Measurements from ENCODE around the gene NOTCH3. TPM values are rescaled to one million over a fixed set of nuclear protein-coding genes. Genes with fewer than 3 reads are reported as not detected.

The NOTCH3 gene
- total RNA-seq, 2 donors from 2014 or later, result 140 to 171 TPM

DNA sequence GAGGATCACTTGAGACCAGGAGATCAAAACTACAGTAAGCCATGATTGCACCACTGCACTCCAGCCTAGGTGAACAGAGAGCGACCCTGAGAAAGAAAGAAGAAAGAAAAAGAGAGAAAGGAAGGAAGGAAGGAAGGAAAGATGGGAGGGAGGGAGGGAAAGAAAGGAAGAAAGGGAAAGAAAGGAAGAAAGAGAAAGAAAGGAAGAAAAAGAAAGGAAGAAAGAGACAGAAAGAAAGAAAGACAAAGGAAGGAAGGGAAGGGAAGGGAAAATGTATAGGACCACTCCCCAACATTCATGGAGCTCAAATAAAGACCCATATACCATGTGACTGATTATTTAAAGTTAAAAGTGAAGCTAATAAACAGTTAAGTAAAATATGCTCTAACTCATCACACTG, 53.7 kb downstream of the NOTCH3 start:
- Histone ChIP-seq H3K9ac (ENCODE audit: extremely low read depth, low read length, poor library complexity, severe bottlenecking) (no peak overlapping the region), H3K9me3 (ENCODE audit: control insufficient read depth, low read length) (no peaks in the 10 kb centered on the region), H3K27ac (ENCODE audit: low read depth, low read length) (no peak overlapping the region), H3K36me3 (ENCODE audit: control insufficient read depth, insufficient read depth, low read length) (no peaks in the 10 kb centered on the region), H3K4me1 (ENCODE audit: control insufficient read depth, insufficient read depth, low read length) (no peaks in the 10 kb centered on the region), H3K27me3 (ENCODE audit: control insufficient read depth, insufficient read depth, low read length, poor library complexity, severe bottlenecking) (no peaks in the 10 kb centered on the region), H3K4me3 (ENCODE audit: low read length) (no peak overlapping the region)
- no peak for DNase-seq
- no peaks in the 10 kb centered on the region for H3K4me1 Mint-ChIP-seq
- H3K9me3 Mint-ChIP-seq, result no peaks in the 10 kb centered on the region
- TF ChIP-seq CTCF (conservative IDR thresholded peaks at IDR 0.05), result no peak
- H3K4me3 Mint-ChIP-seq, result no peak overlapping the region
- H3K36me3 Mint-ChIP-seq (ENCODE audit: low read depth), result no peaks in the 10 kb centered on the region
- peaks cover 10% of the 10 kb centered on the region for H3K27me3 Mint-ChIP-seq (ENCODE audit: insufficient read depth)
- no peak overlapping the region for H3K27ac Mint-ChIP-seq
- WGBS, 2 experiments (ENCODE audit: insufficient coverage in 1 of 2, insufficient read length in 1 of 2), result 96 to 100% methylated on average over 1 of the region's 1 CpG

GRCh38 chr19:15144046-15144646, 56.6 kb downstream of the NOTCH3 start:
- Histone ChIP-seq H3K27me3 (ENCODE audit: control insufficient read depth, insufficient read depth, low read length, poor library complexity, severe bottlenecking) (no peaks in the 10 kb centered on the region), H3K36me3 (ENCODE audit: control insufficient read depth, insufficient read depth, low read length) (no peaks in the 10 kb centered on the region), H3K9me3 (ENCODE audit: control insufficient read depth, low read length) (no peaks in the 10 kb centered on the region), H3K27ac (ENCODE audit: low read depth, low read length) (no peak overlapping the region), H3K9ac (ENCODE audit: extremely low read depth, low read length, poor library complexity, severe bottlenecking) (no peak overlapping the region), H3K4me3 (ENCODE audit: low read length) (no peak overlapping the region), H3K4me1 (ENCODE audit: control insufficient read depth, insufficient read depth, low read length) (no peaks in the 10 kb centered on the region)
- Mint-ChIP-seq H3K4me1 (no peaks in the 10 kb centered on the region), H3K9me3 (peaks cover 10% of the 10 kb centered on the region), H3K27me3 (ENCODE audit: insufficient read depth) (peaks cover 16% of the 10 kb centered on the region), H3K27ac (no peak overlapping the region), H3K4me3 (no peak overlapping the region), H3K36me3 (ENCODE audit: low read depth) (no peaks in the 10 kb centered on the region)
- WGBS, 2 experiments (ENCODE audit: insufficient coverage in 1 of 2, insufficient read length in 1 of 2), result 71 to 81% methylated on average over 1 of the region's 1 CpG
- peak; percentile 11 for DNase-seq
- no peak for TF ChIP-seq CTCF (conservative IDR thresholded peaks at IDR 0.05)

DNA sequence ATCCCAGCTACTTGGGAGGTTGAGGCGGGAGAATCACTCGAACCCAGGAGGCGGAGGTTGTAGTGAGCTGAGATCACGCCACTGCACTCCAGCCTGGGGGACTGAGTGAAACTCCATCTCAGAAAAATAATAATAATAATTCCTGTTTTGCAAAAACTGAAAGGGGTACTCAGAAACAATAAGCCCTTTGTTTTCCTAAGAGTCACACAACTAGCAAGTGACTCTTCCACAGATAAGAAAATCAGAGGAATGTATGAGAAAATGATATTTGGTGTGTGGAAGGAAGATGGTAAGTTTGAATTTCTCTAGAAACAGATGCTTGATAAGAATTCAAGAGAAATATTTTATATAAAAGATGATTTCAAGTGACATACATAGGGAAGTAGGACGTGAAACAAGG, 58.5 kb downstream of the NOTCH3 start:
- Histone ChIP-seq H3K36me3 (ENCODE audit: control insufficient read depth, insufficient read depth, low read length) (no peaks in the 10 kb centered on the region), H3K9ac (ENCODE audit: extremely low read depth, low read length, poor library complexity, severe bottlenecking) (no peak overlapping the region), H3K9me3 (ENCODE audit: control insufficient read depth, low read length) (no peaks in the 10 kb centered on the region), H3K4me1 (ENCODE audit: control insufficient read depth, insufficient read depth, low read length) (no peaks in the 10 kb centered on the region), H3K27me3 (ENCODE audit: control insufficient read depth, insufficient read depth, low read length, poor library complexity, severe bottlenecking) (no peaks in the 10 kb centered on the region), H3K27ac (ENCODE audit: low read depth, low read length) (no peak overlapping the region), H3K4me3 (ENCODE audit: low read length) (no peak overlapping the region)
- DNase-seq, result no peak
- Mint-ChIP-seq H3K27ac (no peak overlapping the region), H3K27me3 (ENCODE audit: insufficient read depth) (peaks cover 18% of the 10 kb centered on the region), H3K4me3 (no peak overlapping the region), H3K9me3 (peaks cover 19% of the 10 kb centered on the region), H3K4me1 (no peaks in the 10 kb centered on the region), H3K36me3 (ENCODE audit: low read depth) (no peaks in the 10 kb centered on the region)
- 85 to 91% methylated on average over 4 to 5 of the region's 5 CpGs for WGBS, 2 experiments (ENCODE audit: insufficient coverage in 1 of 2, insufficient read length in 1 of 2)
- TF ChIP-seq CTCF (conservative IDR thresholded peaks at IDR 0.05), result no peak
